GM19468 (cell line): ENCODE data around the gene METTL26.

Experiments used
- ATAC-seq: cut with Tn5 transposase; IDR thresholded peaks from one replicate; pipeline ENCODE4 v1.9.1; 2021; ENCODE audit warnings: mild to moderate bottlenecking, moderate library complexity, moderate number of reproducible peaks; ENCODE audit not compliant: unreplicated experiment; ENCODE audit errors: extremely low read depth

The METTL26 gene

GRCh38 chr16:636206-637080, at the start of gene METTL26:
Gene METTL26, minus strand, starts transcription at chr16:636305. Its CDS starts 15 bp downstream, at chr16:636290.
- peak; percentile 40 for ATAC-seq

GRCh38 chr16:684961-685696, 49.0 kb upstream of the METTL26 start:
- no peak for ATAC-seq

DNA sequence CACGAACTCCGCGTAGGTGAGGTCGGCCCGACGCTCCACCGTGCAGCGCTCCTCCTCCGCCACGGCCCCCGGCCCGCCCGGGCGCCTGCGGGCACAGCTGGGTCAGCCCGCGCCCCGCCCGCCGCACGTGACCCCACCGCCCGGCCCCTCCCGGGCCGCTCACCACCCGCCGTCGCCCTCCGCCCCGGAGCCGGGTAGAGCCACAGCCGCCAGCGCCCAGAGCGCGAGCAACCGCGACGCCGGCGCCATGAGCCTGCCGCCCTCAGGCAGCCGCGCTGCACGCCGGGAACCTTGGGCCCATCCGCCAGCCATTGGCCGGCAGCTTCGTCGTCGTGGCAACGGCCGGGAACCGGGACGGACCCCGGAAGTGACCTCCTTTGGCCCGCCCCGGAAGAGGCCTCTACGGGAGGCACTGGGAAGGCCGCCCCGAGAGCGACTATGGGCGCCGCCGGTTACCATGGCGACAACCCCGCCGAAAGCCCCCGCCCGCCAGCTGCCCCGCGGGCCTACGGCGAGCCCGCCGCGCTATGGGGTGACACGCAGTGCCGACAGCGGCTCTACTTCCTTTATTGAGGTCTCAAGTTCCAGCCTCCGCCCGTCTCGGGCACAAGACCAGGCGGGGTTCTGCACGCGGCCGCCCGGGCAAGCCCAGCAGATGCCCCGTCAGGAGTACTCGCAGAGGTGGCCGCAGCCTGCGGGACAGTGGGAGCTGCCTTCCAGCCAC, 48.1 kb upstream of the METTL26 start, which contains the start of gene JMJD8:
TSS of gene JMJD8 (minus strand) at position 264 of the 724 bp plus-strand sequence. CDS start at position 249, 15 bp downstream.
- ATAC-seq = peak; percentile 62

- ATAC-seq = no peak
Observed at GRCh38 chr16:683396-684070, 47.4 kb upstream of the METTL26 start.

DNA sequence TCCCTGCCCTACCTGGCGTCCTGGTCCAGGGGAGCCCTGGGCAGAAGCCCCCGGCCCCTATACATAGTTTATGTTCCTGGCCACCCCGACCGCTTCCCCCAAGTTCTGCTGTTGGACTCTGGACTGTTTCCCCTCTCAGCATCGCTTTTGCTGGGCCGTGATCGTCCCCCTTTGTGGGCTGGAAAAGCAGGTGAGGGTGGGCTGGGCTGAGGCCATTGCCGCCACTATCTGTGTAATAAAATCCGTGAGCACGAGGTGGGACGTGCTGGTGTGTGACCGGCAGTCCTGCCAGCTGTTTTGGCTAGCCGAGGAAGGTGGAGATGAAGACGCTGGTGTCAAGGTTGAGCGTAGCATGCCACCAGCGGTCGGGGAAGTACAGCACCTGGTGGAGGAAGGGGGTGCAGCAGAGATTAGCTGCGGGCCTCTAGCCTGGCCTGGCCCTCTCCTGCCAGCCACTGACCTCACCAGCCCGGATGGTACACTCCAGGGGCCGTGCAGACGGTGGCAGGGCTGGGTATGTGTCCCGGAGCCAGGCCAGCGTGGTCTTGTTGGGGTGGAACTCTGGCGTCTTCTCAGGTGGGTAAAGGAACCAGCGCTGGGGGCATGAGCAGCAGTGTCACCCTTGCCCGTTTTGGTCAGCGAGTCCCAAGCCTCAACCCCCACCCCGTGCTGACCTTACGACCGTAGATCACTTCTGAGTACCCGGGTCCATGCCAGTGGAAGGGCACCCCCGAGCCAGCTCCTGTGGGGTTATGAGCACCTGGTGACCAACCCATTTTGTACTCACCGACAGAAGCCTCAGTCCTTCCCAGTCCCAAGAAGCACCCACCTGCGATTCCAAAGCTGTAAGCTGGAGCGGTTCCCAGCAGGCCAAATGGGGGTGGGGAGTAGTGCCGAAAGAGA, 46.6 kb upstream of the METTL26 start:
- no peak for ATAC-seq

DNA sequence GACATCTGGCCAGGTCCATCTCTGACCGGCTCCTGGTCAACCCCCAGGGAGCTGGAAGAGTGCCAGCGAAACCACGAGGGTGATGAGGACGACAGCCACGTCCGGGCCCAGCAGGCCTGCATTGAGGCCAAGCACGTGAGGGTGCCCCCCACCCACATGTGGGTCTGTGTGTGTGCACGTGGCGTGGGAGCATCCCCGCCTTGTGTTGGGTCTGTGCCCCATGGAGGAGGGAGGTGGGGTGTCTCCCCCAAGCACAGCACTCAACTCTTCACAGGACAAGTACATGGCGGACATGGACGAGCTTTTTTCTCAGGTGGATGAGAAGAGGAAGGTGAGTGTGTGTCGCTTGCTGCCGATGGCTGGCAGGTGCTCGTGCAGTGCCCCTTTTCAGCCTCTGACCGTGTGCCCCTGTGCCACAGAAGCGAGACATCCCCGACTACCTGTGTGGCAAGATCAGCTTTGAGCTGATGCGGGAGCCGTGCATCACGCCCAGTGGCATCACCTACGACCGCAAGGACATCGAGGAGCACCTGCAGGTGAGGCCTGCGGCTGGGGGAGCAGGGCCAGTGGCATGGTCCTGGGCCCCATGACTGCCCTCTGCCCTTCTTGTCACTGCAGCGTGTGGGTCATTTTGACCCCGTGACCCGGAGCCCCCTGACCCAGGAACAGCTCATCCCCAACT, 45.8 kb upstream of the METTL26 start:
- ATAC-seq = no peak

DNA sequence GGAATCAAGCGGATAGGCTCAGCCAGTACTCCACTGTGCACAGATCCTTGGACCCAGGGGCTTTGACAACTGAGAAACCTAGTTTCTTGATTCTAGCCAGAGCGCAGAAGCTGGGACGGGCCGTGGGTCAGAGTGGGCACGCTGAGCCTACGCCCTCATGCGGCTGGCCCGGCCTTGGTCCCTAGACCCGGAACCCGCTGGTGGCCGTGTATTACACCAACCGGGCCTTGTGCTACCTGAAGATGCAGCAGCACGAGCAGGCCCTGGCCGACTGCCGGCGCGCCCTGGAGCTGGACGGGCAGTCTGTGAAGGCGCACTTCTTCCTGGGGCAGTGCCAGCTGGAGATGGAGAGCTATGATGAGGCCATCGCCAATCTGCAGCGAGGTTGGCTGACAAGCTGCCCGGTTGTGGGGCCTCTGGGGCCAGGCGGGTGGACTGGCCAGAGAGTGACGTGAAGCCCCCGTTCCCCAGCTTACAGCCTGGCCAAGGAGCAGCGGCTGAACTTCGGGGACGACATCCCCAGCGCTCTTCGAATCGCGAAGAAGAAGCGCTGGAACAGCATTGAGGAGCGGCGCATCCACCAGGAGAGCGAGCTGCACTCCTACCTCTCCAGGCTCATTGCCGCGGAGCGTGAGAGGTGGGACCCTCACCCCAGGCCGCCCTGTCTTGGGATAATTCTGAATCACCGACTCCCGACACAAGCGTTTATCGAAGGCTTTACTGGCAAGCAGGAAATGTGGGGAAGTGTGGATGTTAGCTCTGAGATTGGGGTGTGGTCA, 45.1 kb upstream of the METTL26 start:
- ATAC-seq = no peak

GRCh38 chr16:680625-680945, 44.5 kb upstream of the METTL26 start:
- ATAC-seq = no peak

DNA sequence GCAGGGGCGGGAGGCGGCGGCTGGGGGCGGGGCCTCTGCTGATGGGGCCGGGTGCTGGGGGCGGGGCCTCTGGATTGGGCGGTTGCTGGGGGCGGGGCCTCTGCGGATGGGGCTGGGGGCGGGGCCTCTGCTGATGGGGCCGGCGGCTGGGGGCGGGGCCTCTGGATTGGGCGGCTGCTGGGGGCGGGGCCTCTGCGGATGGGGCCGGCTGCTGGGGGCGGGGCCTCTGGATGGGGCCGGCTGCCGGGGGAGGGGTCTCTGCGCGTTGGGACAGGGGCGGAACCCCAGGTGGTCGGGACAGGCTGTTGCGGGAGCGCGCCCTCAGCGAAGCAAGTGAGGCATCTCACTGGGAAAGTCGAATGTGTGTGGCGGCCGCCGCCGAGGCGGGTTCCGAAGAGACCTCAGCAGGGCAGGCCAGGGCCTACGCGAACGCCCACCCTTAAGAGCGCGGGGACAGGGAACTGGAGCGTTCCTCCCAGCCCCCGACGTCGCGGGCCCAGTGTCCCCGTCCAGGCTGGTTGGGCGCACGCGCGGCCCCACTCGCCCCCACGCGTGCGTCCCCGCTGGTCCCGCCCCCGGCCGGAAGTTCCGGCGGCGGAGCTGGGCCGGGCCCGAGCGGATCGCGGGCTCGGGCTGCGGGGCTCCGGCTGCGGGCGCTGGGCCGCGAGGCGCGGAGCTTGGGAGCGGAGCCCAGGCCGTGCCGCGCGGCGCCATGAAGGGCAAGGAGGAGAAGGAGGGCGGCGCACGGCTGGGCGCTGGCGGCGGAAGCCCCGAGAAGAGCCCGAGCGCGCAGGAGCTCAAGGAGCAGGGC, 43.9 kb upstream of the METTL26 start, which contains the start of gene STUB1:
TSS of gene STUB1 (plus strand) at position 597 of the 811 bp plus-strand sequence. CDS start at position 713, 116 bp downstream.
- no peak for ATAC-seq

- ATAC-seq = no peak
Observed at GRCh38 chr16:678858-679813, 43.0 kb upstream of the METTL26 start.

DNA sequence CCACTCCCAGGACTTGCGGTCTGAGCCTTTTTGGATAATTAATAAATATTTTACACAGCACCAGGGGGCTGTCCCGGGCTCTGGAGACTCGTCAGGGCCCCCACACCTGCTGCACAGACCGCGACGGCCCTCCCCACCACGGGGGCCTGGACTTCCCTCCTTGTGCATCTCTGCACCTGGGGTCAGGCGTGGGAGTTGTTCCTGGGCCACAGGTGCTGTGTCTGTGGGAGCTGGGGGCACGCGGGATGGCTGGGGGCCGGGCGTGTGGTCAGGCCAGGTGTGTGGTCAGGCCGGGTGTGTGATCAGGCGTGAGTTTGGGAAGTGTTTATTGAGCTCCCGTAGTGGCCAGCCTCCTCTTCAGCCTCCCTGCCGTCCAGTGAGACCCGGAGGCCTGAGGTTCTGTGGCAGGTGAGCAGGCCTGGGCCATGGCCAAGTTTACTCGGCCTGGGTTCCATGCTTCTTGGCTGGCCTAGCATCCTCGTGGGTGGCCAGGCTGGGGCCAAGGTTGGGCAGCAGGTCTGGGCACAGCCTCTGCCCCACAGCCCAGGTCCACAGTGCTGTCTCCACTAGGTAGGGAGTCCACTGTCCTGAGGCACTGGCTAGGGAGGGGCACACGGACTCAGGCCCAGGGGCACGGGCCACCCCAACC, 42.2 kb upstream of the METTL26 start:
- ATAC-seq = no peak

DNA sequence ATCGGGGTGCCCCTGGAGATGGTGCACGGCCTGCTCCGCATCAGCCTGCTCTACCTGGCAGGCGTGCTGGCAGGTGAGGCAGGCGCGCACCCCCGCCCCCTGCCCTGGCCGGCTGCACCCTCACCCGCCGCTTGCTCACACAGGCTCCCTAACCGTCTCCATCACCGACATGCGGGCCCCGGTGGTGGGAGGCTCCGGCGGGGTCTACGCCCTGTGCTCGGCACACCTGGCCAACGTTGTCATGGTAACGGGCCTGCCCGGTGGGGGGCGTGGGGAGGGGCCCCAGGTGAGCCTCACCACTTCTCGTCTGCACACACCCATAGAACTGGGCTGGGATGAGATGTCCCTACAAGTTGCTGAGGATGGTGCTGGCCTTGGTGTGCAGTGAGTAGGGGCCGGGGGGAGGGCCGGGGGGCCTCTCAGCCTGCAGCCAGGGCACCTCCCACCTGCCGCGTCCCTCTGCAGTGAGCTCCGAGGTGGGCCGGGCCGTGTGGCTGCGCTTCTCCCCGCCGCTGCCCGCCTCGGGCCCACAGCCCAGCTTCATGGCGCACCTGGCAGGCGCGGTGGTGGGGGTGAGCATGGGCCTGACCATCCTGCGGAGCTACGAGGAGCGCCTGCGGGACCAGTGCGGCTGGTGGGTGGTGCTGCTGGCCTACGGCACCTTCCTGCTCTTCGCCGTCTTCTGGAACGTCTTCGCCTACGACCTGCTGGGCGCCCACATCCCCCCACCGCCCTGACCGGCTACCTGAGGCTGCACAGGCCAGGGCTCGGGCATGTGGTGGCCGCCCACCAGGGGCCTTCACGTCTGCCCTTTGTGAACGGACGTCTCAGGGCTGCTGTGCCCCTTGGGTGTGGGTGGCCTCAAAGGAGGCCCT, 41.4 kb upstream of the METTL26 start:
- ATAC-seq = no peak

DNA sequence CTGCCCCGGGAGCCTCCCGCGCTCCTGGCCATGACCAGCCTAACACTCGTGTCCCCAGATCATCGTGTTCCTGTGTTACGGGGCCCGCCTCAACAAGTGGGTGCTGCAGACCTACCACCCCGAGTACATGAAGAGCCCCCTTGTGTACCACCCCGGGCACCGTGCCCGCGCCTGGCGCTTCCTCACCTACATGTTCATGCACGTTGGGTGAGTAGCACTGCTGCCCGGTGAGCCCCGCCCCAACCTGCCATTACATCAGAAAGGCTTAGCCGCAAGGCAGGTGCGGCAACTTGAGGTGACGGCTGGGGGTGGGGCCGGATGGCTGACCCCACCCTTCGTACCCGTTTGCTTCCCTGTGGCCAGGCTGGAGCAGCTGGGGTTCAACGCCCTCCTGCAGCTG, 40.8 kb upstream of the METTL26 start:
- ATAC-seq = no peak

GRCh38 chr16:676565-676902, 40.4 kb upstream of the METTL26 start:
- no peak for ATAC-seq
